WI38 (cell line): Measurements from ENCODE around the gene ARHGEF4.

Source experiments
- H3K4me3 ChIP-seq: 2 replicates; pipeline ENCODE4 v1.5.1; 2011; ENCODE audit warnings: low read depth, mild to moderate bottlenecking, control low read depth, low read length
- TF ChIP-seq, protein P1 (sequence below): IDR thresholded peaks from 2 replicates; pipeline ENCODE4 v1.5.1; 2012; ENCODE audit warnings: low read depth, mild to moderate bottlenecking, control low read depth, low read length

ARHGEF4 gene

DNA sequence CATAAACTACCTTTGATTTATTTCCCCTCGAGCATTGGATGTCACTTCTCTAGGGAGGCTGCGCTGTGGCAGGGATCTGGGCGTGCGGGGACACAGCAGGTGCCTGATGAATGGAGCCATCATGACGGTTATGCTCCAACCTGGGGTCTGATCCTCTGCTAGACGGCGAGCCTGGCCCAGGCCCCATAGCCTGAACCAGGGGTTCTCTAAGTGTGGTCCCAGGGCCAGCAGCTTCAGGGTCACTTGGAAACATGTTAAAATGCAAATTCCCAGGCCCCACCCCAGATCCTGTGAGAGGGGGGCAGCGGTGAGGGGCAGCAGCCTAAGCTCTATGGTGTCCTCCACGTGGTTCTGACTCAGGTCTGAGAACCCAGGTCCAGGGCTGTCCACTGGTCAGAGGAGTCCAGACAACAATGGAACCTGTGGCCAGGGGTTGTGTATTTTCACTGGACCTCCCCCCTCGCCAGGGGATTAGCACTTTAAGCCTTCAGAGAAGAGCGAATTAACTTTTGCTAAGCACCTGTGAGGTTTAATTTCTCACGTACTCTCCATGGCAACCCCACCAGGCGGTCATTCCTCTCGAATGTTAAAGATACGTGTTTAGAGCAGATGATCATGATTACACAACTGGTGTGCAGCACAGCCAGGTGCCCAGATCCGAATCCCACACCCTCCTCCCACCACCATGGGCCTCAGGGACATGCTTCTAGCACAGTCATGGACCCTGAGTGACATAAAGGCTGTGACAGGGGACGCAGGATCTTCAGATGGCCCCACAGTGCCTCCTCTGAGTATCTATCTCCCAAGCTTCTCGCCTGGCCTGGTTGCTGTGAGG, 1.6 kb upstream of the ARHGEF4 start:
- TF ChIP-seq, protein P1, sequence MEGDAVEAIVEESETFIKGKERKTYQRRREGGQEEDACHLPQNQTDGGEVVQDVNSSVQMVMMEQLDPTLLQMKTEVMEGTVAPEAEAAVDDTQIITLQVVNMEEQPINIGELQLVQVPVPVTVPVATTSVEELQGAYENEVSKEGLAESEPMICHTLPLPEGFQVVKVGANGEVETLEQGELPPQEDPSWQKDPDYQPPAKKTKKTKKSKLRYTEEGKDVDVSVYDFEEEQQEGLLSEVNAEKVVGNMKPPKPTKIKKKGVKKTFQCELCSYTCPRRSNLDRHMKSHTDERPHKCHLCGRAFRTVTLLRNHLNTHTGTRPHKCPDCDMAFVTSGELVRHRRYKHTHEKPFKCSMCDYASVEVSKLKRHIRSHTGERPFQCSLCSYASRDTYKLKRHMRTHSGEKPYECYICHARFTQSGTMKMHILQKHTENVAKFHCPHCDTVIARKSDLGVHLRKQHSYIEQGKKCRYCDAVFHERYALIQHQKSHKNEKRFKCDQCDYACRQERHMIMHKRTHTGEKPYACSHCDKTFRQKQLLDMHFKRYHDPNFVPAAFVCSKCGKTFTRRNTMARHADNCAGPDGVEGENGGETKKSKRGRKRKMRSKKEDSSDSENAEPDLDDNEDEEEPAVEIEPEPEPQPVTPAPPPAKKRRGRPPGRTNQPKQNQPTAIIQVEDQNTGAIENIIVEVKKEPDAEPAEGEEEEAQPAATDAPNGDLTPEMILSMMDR, result no peak
- H3K4me3 ChIP-seq, result no peak overlapping the region

DNA sequence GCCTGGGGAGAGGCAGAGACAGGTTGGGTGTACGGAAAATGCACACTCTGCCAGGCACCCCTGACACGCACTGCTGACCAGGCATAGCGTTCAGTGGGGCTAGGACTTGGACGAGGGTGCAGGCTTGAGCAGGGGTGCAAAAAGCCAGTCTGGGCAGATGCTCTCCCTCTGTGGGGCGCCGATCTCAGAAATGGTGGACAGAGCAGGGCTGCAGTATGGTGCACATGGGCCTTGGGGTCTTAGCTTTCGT, 1.0 kb upstream of the ARHGEF4 start:
- H3K4me3 ChIP-seq, result no peak overlapping the region
- TF ChIP-seq, protein P1, result no peak

DNA sequence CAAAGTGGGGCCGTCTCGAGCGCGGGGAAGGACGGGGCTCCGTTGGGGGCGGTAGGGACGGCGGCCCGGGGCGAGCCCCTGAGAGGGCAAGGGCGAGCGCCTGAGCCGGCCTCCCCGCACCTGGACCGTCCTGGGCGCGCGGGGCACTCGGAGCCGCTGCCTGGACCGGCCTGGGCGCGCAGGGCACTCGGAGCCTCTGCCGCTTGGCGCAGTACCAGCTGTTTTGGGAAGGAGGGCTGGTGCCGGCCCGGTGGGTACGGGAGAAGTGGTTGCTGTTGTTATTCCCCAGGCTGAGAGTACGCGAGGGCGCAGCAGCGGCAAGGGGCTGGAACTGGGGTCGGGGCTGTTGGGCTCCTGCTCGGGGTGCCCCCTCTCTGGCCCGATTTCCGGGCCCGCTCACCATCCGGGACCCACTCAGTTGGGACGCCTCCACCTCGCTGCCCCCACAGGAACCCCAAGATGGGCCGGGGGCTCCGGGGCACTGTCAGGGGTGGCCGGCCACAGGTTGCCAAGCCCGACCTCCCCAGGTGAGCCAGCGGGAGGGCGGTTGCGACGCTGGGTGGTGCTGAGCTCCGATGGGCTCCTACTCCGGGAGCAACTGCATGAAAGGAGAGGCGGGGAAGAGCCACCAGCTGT, 579 bp downstream of the ARHGEF4 start:
- H3K4me3 ChIP-seq, result no peak overlapping the region
- TF ChIP-seq, protein P1, result no peak

DNA sequence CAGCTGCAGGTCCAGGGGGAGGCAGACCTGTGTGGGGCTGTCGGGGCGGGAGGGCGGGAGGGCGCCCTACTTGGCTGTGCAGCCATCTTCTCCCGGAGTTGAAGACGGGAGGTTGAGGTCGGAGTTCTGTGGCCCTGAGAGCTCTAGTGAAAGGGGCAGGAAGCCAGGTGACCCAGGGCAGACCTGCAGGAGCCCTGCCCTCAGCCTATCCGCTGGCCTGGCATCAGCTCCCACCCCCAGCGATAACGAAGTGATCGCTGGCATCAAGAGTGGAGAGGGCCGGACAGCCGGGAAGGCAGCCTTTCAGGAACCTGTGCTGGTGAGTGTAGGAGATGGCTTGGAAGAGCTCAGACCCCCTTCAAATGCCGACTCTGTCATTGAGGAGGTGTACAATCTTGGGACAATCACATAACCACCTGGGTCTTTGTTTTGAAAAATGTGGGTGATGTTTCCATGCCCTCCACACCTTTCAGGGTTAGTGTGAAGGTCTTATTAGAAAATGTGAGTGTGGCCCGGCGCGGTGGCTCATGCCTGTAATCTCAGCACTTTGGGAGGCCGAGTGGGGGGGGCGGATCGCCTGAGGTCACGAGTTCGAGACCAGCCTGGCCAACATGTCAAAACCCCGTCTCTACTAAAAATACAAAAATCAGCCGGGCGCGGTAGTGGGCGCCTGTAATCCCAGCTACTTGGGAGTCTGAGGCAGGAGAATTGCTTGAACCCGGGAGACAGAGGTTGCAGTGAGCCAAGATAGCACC, 1.3 kb downstream of the ARHGEF4 start:
- no peak overlapping the region for H3K4me3 ChIP-seq

DNA sequence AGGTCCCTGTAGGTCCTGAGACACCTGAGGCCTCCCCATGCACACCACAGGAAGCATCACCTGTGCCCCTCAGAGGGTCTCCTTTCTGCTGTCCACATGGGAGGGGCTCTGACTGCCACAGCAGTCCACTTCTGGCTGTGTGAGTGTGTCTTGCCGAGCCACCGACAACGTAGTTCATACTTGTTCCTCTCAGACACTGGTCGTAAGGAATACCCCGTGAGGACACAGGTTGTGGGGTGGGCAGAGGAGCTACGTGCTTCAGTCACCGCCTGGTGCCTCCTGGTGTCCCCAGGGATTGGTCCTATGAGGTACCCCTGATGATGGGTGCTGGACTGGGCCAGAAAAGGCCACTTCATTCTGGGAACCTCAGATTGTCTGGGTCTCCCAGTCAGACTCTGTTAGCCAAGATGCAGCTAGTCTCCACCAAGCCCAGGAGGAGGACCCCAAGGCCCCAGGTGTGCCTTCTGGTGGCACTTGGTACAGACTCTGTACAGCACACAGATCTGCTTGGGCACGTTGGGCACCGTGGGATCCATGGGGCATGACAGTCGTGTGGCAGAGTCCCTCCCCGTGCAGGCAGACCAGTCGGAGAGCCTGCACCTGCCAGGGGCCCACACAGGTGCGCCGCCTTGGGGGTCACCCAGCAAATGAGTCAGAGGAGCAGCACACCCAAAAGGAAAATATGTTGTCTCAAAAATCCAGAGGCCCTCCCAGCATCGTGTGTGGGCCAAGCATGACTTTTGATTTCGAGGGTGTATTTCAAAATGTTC, 2.5 kb downstream of the ARHGEF4 start:
- no peak overlapping the region for H3K4me3 ChIP-seq
- TF ChIP-seq, protein P1, result no peak

More for the DNA sequence above, 1.3 kb downstream of the ARHGEF4 start:
- TF ChIP-seq, protein P1, result no peak

DNA sequence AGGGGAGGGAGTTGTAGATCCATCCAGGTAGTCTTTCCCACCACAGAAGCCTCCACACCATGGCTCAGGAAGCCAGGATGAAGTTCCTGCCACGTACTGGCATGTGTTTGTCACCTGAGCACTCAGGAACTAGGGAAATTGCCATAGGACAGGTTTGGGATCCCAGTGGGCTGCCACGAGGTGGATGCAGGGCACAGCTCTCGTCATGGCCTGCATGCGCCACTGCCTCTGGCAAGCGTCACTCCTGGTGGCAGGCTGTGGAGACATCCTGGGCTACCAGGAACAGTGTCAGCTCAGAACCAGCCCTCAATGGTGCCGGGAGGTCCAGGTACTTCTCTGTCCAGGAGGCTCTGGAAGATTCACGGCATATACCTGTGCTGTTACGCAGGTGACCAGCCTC, 3.8 kb downstream of the ARHGEF4 start:
- TF ChIP-seq, protein P1, result no peak
- H3K4me3 ChIP-seq, result no peak overlapping the region
